ENCODE data around the gene CCNG1. TPM values are rescaled to one million over a fixed set of nuclear protein-coding genes. Genes with fewer than 3 reads are reported as not detected.

The CCNG1 gene
- total and polyA plus RNA-seq, 9 of the 15 experiments (the other 6 are each of a cell fraction or from before 2014, with no cell fraction given): 121 to 293 (median 245) TPM

GRCh38 chr5:163426128-163426527 lies 11.3 kb upstream of the CCNG1 start (continued):
- peak; percentile 57 for TF ChIP-seq PKNOX1 (IDR thresholded peaks at IDR 0.05)

- in situ Hi-C loops (cut with MboI): loop anchor here (5.0 kb wide), 1 partner anchor 45 kb away; no protein-coding TSS in a partner anchor
- Histone ChIP-seq H4K20me1 (replicated peaks; ENCODE audit: control insufficient read depth, insufficient read depth, low read length) (no peaks in the 10 kb centered on the region), H3K9ac (ENCODE audit: insufficient read depth in 1 of 2, low read depth in 2 of 2, low read length in 2 of 2) (no peak overlapping the region), H3K9me1 (ENCODE audit: control insufficient read depth, insufficient read depth, low read length) (no peaks in the 10 kb centered on the region), H3K27ac (ENCODE audit: extremely low read depth, low read depth, low read length) (no peak overlapping the region), H3K4me2 (ENCODE audit: insufficient read depth, low read length) (no peak overlapping the region), H3K27me3 (ENCODE audit: control insufficient read depth in 2 of 2, insufficient read depth in 2 of 2, low read length in 2 of 2) (no peaks in the 10 kb centered on the region), H3K9me3 (replicated peaks; ENCODE audit: control insufficient read depth, insufficient read depth, low read depth, low read length) (no peaks in the 10 kb centered on the region; the same call in 1 of the 2 replicates), H2AFZ (ENCODE audit: low read depth, low read length) (no peak overlapping the region), H3K4me3 (no peak overlapping the region), H3K36me3 (ENCODE audit: control insufficient read depth, insufficient read depth, low read length) (peaks cover 2% of the 10 kb centered on the region; the same call in 1 of the 3 replicates), H3K79me2 (ENCODE audit: control insufficient read depth, insufficient read depth, low read length) (peaks cover 21% of the 10 kb centered on the region), H3K4me1 (replicated peaks in 1 of 2; ENCODE audit: control insufficient read depth in 2 of 2, insufficient read depth in 2 of 2, low read length in 2 of 2) (peaks cover under 1 to 19% of the 10 kb centered on the region in 2 experiments; a peak in 4 of 5 replicates)
- intact Hi-C loops (cut with micrococcal nuclease): no loop called here
- 50% methylated on average over 1 of the region's 1 CpG for WGBS (ENCODE audit: insufficient coverage, low coverage, missing lambda C conversion rate)
- BruUV-seq (replicated peaks): no TSS peak
- FAIRE-seq (no peak), DNase-seq (ENCODE audit: extremely low read depth in 1 of 4, low spot score in 3 of 4) (no peak), ATAC-seq (no peak)
- CTCF ChIA-PET (ENCODE audit: low intra/inter-chr PET ratio): no interaction called here
- POLR2A ChIA-PET: no interaction called here
- TF ChIP-seq JUND (IDR thresholded peaks at IDR 0.05; ENCODE audit: borderline replicate concordance, low read depth, low read length) (no peak), JUND (tag; IDR thresholded peaks at IDR 0.05; ENCODE audit: borderline replicate concordance, low read depth, low read length) (no peak), SRSF7 (optimal IDR thresholded peaks at IDR 0.05; ENCODE audit: low read depth, low read length) (no peak), CGGBP1 (CRISPR knock-in tag; IDR thresholded peaks at IDR 0.05) (no peak), ZNF436 (CRISPR knock-in tag; IDR thresholded peaks at IDR 0.05) (no peak), BRF2 (IDR thresholded peaks at IDR 0.05; ENCODE audit: borderline replicate concordance, insufficient read depth, insufficient read length) (no peak), POLR3A (IDR thresholded peaks at IDR 0.05; ENCODE audit: borderline replicate concordance, extremely low read depth, insufficient read depth, insufficient read length) (no peak), NR2C2 (CRISPR knock-in tag; IDR thresholded peaks at IDR 0.05) (no peak), NR2C2 (tag; IDR thresholded peaks at IDR 0.05) (no peak), MTF1 (CRISPR knock-in tag; IDR thresholded peaks at IDR 0.05; ENCODE audit: borderline replicate concordance) (no peak), KDM1A (IDR thresholded peaks at IDR 0.05) (no peak)
Measured at GRCh38 chr5:163432544-163432943, 4.9 kb upstream of the CCNG1 start.
